K562 (cell line): Measurements from ENCODE around the gene LATS1. TPM values are rescaled to one million over a fixed set of nuclear protein-coding genes. Genes with fewer than 3 reads are reported as not detected.

Source experiments
- CAMTA2 ChIP-seq: fragments of 250-450 bp; sonication (Bioruptor Pico); conservative IDR thresholded peaks from 2 replicates; pipeline ENCODE4 v1.5.1; 2022
- EGR1 ChIP-seq: fragments of 450-650 bp; conservative IDR thresholded peaks from 2 replicates; pipeline ENCODE4 v1.6.1; 2017; ENCODE audit warnings: mild to moderate bottlenecking
- HLTF ChIP-seq: fragments of 450-650 bp; IDR thresholded peaks from 2 replicates; pipeline ENCODE4 v1.6.1; 2016
- IFI16 ChIP-seq: fragments of 250-450 bp; sonication (Bioruptor Pico); IDR thresholded peaks from 2 replicates; pipeline ENCODE4 v2.1.2; 2022; ENCODE audit warnings: mild to moderate bottlenecking, inconsistent platforms
- KAT2B ChIP-seq: IDR thresholded peaks from one replicate; pipeline ENCODE4 v1.6.1; 2012; ENCODE audit warnings: low read depth, mild to moderate bottlenecking, control low read depth, inconsistent platforms, low read length, moderate library complexity
- MAFG ChIP-seq: fragments of 450-650 bp; conservative IDR thresholded peaks from 2 replicates; pipeline ENCODE4 v1.6.1; 2016; ENCODE audit warnings: missing genetic modification characterization, missing compliant biosample characterization
- MCM5 ChIP-seq: fragments of 450-650 bp; IDR thresholded peaks from 2 replicates; pipeline ENCODE4 v1.6.1; 2016; ENCODE audit warnings: low read depth
- MTA3 ChIP-seq: fragments of 450-650 bp; formaldehyde crosslinking; IDR thresholded peaks from 2 replicates; pipeline ENCODE4 v1.6.1; 2017; ENCODE audit warnings: mild to moderate bottlenecking, borderline replicate concordance
- SETDB1 ChIP-seq: IDR thresholded peaks from one replicate; pipeline ENCODE4 v1.6.1; 2012; ENCODE audit warnings: low read length, control low read depth, inconsistent platforms
- ZBTB7A ChIP-seq: IDR thresholded peaks from 2 replicates; pipeline ENCODE4 v1.6.1; 2011; ENCODE audit warnings: low read depth, mild to moderate bottlenecking, low read length, moderate library complexity, borderline replicate concordance; ENCODE audit not compliant: control insufficient read depth
- ZFP30 ChIP-seq: fragments of 250-450 bp; sonication (Bioruptor Pico); IDR thresholded peaks from 2 replicates; pipeline ENCODE4 v1.8.0; 2022; ENCODE audit warnings: moderate library complexity, mild to moderate bottlenecking, inconsistent platforms, borderline replicate concordance
- ZNF212 ChIP-seq: fragments of 450-650 bp; formaldehyde crosslinking; IDR thresholded peaks from 2 replicates; pipeline ENCODE4 v1.4.0; 2020; ENCODE audit warnings: mild to moderate bottlenecking
- ZNF3 ChIP-seq: fragments of 250-450 bp; sonication (Bioruptor Pico); IDR thresholded peaks from 2 replicates; pipeline ENCODE4 v1.5.0; 2021; ENCODE audit warnings: mild to moderate bottlenecking, moderate library complexity
- ZNF347 ChIP-seq: fragments of 450-650 bp; formaldehyde crosslinking; IDR thresholded peaks from 2 replicates; pipeline ENCODE4 v1.4.0; 2020; ENCODE audit warnings: low read depth, mild to moderate bottlenecking, moderate library complexity
- polyA plus RNA-seq, 8 experiments: library from polyadenylated mRNA; depleted of rRNA in 4 of 8; stranded (reverse) in 5 of 8; unstranded in 3 of 8; fragments of >200 nt; fragmentation: Nextera tagmentation in 2 of 8; fragmentation: Illumina TruSeq in 1 of 8; extraction: Ambion mirVana in 2 of 8; extraction: Trizol in 1 of 8; gene quantifications; 2 replicates each; pipeline versions ENCODE4 v1.2.1 to v1.2.3, GENCODE V29; 2011 to 2014; ENCODE audit warnings: inconsistent platforms in 1 of 8, missing spikeins in 1 of 8
- total RNA-seq, 7 experiments: library from RNA; depleted of rRNA in 6 of 7; stranded (reverse); fragments of >200 nt in 6 of 7; fragmentation: Illumina TruSeq in 2 of 7; extraction: Trizol in 2 of 7; gene quantifications; 2 replicates each; pipeline versions ENCODE4 v1.2.1 to v1.2.3, GENCODE V29; 2011 to 2021; ENCODE audit warnings: low replicate concordance in 1 of 7
- TF ChIP-seq, protein P1 (sequence below): fragments of 250-450 bp; sonication (Bioruptor Pico); IDR thresholded peaks from 2 replicates; pipeline ENCODE4 v1.8.0; 2021; ENCODE audit warnings: moderate library complexity, mild to moderate bottlenecking, inconsistent platforms
- TF ChIP-seq, protein P2 (sequence below): fragments of 250-450 bp; sonication (Bioruptor Pico); IDR thresholded peaks from 2 replicates; pipeline ENCODE4 v1.5.0; 2021; ENCODE audit warnings: mild to moderate bottlenecking, borderline replicate concordance
- TF ChIP-seq, protein P3 (sequence below): fragments of 450-650 bp; formaldehyde crosslinking; IDR thresholded peaks from 2 replicates; pipeline ENCODE4 v1.4.0; 2022; ENCODE audit warnings: mild to moderate bottlenecking, moderate library complexity
- TF ChIP-seq, protein P4 (sequence below): sonication (generic); formaldehyde crosslinking; IDR thresholded peaks from 2 replicates; pipeline ENCODE4 v1.9.0; 2022; ENCODE audit warnings: mild to moderate bottlenecking, missing genetic modification reagents
- TF ChIP-seq, protein P5 (sequence below): fragments of 250-450 bp; sonication (Bioruptor Pico); IDR thresholded peaks from 2 replicates; pipeline ENCODE4 v1.5.0; 2021
- TF ChIP-seq, protein P6 (sequence below): fragments of 250-450 bp; sonication (Bioruptor Pico); IDR thresholded peaks from 2 replicates; pipeline ENCODE4 v1.5.0; 2022; ENCODE audit warnings: mild to moderate bottlenecking

The LATS1 gene
- total and polyA plus RNA-seq, 9 of the 15 experiments (the other 6 are each of a cell fraction or from before 2014, with no cell fraction given): 5.0 to 36.3 (median 18.4) TPM

DNA sequence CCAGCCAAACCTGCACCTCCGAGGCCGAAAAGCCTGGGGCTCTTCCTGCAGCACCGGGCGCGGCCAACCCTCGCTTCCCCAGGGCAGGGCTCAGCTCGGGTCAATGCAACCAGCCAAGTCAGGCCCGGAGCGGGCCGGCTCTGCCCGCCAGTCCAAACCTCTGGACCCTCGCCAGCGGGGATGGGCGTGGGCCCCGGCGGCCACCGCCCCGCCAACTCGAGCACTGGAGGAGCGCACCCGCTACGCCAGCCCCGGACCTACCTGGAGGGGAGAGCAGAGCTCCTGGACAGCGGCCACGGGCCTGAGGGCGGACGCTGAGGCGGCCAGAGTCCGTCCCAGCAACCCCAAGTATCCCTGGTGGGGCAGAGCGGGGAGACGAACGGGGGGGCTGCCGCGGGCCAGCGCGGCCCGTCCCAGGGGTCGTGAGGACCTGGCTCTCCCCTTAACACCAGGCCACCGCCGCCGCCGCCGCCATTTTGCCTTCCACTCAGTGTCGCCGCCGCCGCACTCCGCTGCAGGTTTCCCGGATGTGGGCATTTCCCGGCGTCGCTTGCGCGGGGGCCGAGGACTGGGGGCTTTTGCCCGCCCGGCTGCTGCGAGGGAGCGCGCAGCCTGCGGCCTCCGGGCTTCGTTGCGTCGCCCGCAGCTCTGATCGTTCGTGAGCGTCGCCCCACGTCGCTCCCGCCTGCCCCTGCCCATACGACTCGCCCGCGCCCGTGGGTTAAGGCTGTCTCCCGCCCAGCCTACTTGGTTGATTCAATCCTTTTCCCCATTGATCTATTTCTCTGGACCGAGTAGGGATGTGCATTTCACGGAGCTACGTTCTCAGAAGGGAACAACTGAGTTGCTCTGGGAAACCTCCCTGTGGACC, at the start of gene LATS1 (continued):
- TF ChIP-seq SETDB1: no peak
- TF ChIP-seq CAMTA2 (CRISPR knock-in tag): no peak
- TF ChIP-seq ZNF212: 0 out of 2 replicates have a peak, but pooled peaks have one; percentile 61
- TF ChIP-seq, protein P1, sequence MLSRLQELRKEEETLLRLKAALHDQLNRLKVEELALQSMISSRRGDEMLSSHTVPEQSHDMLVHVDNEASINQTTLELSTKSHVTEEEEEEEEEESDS (CRISPR knock-in tag): no peak
- TF ChIP-seq HLTF: peak; percentile 30; the same call in 1 of the 2 replicates
- TF ChIP-seq ZBTB7A: peak; percentile 96; the same call in 1 of the 2 replicates
- TF ChIP-seq IFI16 (CRISPR knock-in tag): no peak
- no peak for TF ChIP-seq MCM5
- TF ChIP-seq ZFP30 (CRISPR knock-in tag): no peak
- TF ChIP-seq, protein P2, sequence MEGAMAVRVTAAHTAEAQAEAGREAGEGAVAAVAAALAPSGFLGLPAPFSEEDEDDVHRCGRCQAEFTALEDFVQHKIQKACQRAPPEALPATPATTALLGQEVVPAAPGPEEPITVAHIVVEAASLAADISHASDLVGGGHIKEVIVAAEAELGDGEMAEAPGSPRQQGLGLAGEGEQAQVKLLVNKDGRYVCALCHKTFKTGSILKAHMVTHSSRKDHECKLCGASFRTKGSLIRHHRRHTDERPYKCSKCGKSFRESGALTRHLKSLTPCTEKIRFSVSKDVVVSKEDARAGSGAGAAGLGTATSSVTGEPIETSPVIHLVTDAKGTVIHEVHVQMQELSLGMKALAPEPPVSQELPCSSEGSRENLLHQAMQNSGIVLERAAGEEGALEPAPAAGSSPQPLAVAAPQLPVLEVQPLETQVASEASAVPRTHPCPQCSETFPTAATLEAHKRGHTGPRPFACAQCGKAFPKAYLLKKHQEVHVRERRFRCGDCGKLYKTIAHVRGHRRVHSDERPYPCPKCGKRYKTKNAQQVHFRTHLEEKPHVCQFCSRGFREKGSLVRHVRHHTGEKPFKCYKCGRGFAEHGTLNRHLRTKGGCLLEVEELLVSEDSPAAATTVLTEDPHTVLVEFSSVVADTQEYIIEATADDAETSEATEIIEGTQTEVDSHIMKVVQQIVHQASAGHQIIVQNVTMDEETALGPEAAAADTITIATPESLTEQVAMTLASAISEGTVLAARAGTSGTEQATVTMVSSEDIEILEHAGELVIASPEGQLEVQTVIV (CRISPR knock-in tag): no peak
- TF ChIP-seq, protein P3, sequence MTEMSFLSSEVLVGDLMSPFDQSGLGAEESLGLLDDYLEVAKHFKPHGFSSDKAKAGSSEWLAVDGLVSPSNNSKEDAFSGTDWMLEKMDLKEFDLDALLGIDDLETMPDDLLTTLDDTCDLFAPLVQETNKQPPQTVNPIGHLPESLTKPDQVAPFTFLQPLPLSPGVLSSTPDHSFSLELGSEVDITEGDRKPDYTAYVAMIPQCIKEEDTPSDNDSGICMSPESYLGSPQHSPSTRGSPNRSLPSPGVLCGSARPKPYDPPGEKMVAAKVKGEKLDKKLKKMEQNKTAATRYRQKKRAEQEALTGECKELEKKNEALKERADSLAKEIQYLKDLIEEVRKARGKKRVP (CRISPR knock-in tag): peak; percentile 73; the same call in 1 of the 2 replicates
- TF ChIP-seq ZNF3 (CRISPR knock-in tag): no peak
- TF ChIP-seq ZNF347 (CRISPR knock-in tag): no peak
- no peak for TF ChIP-seq MAFG
- TF ChIP-seq EGR1: peak; percentile 63
- TF ChIP-seq, protein P4, sequence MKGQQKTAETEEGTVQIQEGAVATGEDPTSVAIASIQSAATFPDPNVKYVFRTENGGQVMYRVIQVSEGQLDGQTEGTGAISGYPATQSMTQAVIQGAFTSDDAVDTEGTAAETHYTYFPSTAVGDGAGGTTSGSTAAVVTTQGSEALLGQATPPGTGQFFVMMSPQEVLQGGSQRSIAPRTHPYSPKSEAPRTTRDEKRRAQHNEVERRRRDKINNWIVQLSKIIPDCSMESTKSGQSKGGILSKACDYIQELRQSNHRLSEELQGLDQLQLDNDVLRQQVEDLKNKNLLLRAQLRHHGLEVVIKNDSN: 0 out of 2 replicates have a peak, but pooled peaks have one; percentile 47
- TF ChIP-seq, protein P5, sequence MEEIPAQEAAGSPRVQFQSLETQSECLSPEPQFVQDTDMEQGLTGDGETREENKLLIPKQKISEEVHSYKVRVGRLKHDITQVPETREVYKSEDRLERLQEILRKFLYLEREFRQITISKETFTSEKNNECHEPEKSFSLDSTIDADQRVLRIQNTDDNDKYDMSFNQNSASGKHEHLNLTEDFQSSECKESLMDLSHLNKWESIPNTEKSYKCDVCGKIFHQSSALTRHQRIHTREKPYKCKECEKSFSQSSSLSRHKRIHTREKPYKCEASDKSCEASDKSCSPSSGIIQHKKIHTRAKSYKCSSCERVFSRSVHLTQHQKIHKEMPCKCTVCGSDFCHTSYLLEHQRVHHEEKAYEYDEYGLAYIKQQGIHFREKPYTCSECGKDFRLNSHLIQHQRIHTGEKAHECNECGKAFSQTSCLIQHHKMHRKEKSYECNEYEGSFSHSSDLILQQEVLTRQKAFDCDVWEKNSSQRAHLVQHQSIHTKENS (CRISPR knock-in tag): no peak
- TF ChIP-seq, protein P6, sequence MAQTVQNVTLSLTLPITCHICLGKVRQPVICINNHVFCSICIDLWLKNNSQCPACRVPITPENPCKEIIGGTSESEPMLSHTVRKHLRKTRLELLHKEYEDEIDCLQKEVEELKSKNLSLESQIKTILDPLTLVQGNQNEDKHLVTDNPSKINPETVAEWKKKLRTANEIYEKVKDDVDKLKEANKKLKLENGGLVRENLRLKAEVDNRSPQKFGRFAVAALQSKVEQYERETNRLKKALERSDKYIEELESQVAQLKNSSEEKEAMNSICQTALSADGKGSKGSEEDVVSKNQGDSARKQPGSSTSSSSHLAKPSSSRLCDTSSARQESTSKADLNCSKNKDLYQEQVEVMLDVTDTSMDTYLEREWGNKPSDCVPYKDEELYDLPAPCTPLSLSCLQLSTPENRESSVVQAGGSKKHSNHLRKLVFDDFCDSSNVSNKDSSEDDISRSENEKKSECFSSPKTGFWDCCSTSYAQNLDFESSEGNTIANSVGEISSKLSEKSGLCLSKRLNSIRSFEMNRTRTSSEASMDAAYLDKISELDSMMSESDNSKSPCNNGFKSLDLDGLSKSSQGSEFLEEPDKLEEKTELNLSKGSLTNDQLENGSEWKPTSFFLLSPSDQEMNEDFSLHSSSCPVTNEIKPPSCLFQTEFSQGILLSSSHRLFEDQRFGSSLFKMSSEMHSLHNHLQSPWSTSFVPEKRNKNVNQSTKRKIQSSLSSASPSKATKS: 0 out of 2 replicates have a peak, but pooled peaks have one; percentile 63
- no peak for TF ChIP-seq KAT2B
- TF ChIP-seq MTA3: peak; percentile 85; the same call in 1 of the 2 replicates
